Astrocyte of the cerebellum (primary cell): Measurements from ENCODE around the gene SFMBT1.
A peak's percentile ranks its signal among the peaks of the same experiment; 100 is the strongest.

Source experiments
- DNase-seq: peaks from one replicate; pipeline ENCODE4 v3.0.0-alpha.2; 2011; ENCODE audit warnings: low read depth
- H3K4me3 ChIP-seq: 2 replicates; pipeline ENCODE4 v1.5.1; 2011; ENCODE audit warnings: mild to moderate bottlenecking, low read depth, low read length, moderate library complexity
- in situ Hi-C: cut with HindIII; loops from 2 replicates; pipeline ENCODE4 v1.10.0; 2017; ENCODE audit warnings: low sequenced_read_pairs
- TF ChIP-seq, protein P1 (sequence below): IDR thresholded peaks from 2 replicates; pipeline ENCODE4 v1.5.1; 2012; ENCODE audit warnings: low read length, low read depth, moderate library complexity, mild to moderate bottlenecking; ENCODE audit errors: missing control alignments

The SFMBT1 gene

GRCh38 chr3:52982839-52983238 lies 63.0 kb downstream of the SFMBT1 start:
- in situ Hi-C loops, result no loop called here
- H3K4me3 ChIP-seq, result no peak overlapping the region
- no peak for DNase-seq
- TF ChIP-seq, protein P1, sequence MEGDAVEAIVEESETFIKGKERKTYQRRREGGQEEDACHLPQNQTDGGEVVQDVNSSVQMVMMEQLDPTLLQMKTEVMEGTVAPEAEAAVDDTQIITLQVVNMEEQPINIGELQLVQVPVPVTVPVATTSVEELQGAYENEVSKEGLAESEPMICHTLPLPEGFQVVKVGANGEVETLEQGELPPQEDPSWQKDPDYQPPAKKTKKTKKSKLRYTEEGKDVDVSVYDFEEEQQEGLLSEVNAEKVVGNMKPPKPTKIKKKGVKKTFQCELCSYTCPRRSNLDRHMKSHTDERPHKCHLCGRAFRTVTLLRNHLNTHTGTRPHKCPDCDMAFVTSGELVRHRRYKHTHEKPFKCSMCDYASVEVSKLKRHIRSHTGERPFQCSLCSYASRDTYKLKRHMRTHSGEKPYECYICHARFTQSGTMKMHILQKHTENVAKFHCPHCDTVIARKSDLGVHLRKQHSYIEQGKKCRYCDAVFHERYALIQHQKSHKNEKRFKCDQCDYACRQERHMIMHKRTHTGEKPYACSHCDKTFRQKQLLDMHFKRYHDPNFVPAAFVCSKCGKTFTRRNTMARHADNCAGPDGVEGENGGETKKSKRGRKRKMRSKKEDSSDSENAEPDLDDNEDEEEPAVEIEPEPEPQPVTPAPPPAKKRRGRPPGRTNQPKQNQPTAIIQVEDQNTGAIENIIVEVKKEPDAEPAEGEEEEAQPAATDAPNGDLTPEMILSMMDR, result no peak

- in situ Hi-C loops, result no loop called here
- no peak for DNase-seq
- TF ChIP-seq, protein P1, result no peak
- no peak overlapping the region for H3K4me3 ChIP-seq
Observed at GRCh38 chr3:52979190-52979983, 66.5 kb downstream of the SFMBT1 start.

DNA sequence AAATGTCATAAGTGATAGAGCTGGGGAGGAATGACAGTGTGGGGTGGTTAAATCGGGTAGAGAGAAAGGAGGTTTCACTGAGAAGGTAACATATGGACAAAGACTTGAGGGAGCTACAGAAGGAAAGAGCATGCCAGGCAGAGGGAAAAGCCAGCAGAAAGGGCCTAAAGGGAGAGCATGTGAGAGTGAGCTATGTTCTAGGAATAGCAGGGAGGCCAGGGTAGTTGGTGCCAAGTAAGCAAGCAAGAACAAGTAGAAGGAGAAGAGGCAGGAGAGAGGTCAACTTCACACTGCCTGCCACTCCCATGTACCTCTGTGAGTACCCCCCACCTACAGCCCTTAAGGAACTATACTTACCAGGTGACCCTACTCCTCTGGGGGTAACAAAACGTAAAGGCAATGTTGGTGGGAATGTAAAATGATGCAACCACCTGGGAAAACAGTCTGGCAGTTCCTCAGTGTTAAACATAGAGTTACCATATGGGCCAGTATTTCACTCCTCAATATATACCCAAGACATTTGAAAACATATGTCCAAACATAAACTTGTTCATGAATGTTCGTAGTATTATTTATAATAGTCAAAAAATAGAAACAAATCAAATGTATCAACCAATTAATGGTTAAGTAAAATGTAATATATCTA lies 67.6 kb downstream of the SFMBT1 start:
- no peak overlapping the region for H3K4me3 ChIP-seq
- TF ChIP-seq, protein P1, result no peak
- no peak for DNase-seq
- in situ Hi-C loops, result no loop called here

DNA sequence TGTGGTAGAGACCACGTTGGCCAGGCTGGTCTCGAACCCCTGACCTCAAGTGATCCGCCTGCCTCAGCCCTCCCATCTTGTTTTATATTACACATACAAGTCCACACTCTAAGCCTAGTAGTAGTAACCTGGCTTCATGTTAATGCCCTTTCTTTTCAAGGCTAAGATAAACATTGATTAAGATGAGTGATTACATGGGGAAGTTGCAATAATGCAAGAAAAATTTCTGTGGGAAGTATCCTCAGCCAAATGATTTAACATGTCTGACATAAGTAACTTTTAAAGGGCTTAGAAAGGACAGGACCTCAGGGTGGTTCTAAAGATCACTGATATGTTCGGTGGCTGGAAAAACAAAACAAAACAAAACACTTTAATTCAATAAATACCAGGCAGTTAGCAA lies 72.1 kb downstream of the SFMBT1 start:
- peak; percentile 11 for DNase-seq
- in situ Hi-C loops, result no loop called here
- TF ChIP-seq, protein P1, result no peak
- H3K4me3 ChIP-seq, result no peak overlapping the region

GRCh38 chr3:52971895-52972294 lies 74.0 kb downstream of the SFMBT1 start:
- DNase-seq, result no peak
- H3K4me3 ChIP-seq, result no peak overlapping the region
- TF ChIP-seq, protein P1, result no peak
- in situ Hi-C loops, result no loop called here

- no peak overlapping the region for H3K4me3 ChIP-seq
- DNase-seq, result no peak
- in situ Hi-C loops, result no loop called here
- TF ChIP-seq, protein P1, result no peak
Observed at GRCh38 chr3:52967398-52967797, 78.5 kb downstream of the SFMBT1 start.
